Measurements from ENCODE around the gene MIEF1. TPM values are rescaled to one million over a fixed set of nuclear protein-coding genes. Genes with fewer than 3 reads are reported as not detected.

MIEF1 gene
- polyA plus RNA-seq, 1 of the 3 experiments (the other 2 are of a cell fraction), result 7.5 TPM

DNA sequence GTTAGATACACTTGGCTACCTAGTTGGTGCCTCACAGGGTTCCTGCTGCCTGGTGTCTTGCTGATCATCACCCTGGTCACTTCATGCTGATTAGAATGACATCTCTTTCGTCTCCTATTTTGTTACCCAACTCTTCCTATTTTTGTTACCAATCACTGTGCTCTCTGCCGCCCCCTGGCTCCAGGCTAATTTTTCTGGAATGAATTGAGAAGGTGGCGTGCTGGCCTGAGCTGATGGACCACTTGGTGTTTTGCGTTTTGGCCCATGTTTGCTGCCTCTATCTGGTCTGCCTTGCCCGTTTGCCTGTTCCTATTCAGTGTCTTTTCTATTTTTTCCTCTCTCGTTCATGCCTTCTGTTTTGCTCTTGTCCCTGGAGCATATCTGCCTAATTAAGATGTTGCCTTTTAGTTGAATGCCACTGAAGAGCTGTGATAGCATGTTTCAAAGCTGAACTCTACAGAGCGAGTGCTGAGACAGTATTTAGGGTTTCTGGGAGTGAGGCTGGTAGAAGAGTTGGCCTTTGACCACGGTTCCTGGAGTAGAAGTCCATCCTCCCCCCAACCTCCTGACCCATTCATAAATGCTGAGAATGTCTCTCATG lies 12.4 kb downstream of the MIEF1 start:
- peaks cover 7 to 8% of the 10 kb centered on the region in 2 experiments; a peak in 2 of 4 replicates for H3K4me1 ChIP-seq (ENCODE audit: control insufficient read depth in 1 of 2, insufficient read depth in 2 of 2, low read depth in 1 of 2, low read length in 1 of 2)
- H3K27ac ChIP-seq (ENCODE audit: low read depth in 2 of 2, low read length in 1 of 2), result no peak overlapping the region
- no peak overlapping the region for H2AFZ ChIP-seq (ENCODE audit: low read depth)
- WGBS (ENCODE audit: low lambda C conversion rate), result 58% methylated on average over 8 of the region's 8 CpGs
- TF ChIP-seq USF1 (IDR thresholded peaks at IDR 0.05; ENCODE audit: borderline replicate concordance, low read depth) (no peak), SMC3 (IDR thresholded peaks at IDR 0.05; ENCODE audit: low read depth, low read length) (peak; percentile 52; the same call in 1 of the 2 replicates), RAD21 (IDR thresholded peaks at IDR 0.05; ENCODE audit: low read length) (peak; percentile 50)
- TF ChIP-seq, protein P1, sequence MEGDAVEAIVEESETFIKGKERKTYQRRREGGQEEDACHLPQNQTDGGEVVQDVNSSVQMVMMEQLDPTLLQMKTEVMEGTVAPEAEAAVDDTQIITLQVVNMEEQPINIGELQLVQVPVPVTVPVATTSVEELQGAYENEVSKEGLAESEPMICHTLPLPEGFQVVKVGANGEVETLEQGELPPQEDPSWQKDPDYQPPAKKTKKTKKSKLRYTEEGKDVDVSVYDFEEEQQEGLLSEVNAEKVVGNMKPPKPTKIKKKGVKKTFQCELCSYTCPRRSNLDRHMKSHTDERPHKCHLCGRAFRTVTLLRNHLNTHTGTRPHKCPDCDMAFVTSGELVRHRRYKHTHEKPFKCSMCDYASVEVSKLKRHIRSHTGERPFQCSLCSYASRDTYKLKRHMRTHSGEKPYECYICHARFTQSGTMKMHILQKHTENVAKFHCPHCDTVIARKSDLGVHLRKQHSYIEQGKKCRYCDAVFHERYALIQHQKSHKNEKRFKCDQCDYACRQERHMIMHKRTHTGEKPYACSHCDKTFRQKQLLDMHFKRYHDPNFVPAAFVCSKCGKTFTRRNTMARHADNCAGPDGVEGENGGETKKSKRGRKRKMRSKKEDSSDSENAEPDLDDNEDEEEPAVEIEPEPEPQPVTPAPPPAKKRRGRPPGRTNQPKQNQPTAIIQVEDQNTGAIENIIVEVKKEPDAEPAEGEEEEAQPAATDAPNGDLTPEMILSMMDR (IDR thresholded peaks at IDR 0.05), result peak; percentile 61
- H3K4me3 ChIP-seq (ENCODE audit: low read depth in 2 of 2, low read length in 1 of 2), result no peak overlapping the region
- peaks cover 10% of the 10 kb centered on the region for H3F3A ChIP-seq (replicated peaks; ENCODE audit: insufficient read depth)
- CTCF ChIA-PET, result interaction anchor here (0.8 to 3.6 kb wide), 11 partner anchors 10 to 522 kb away, joined by 3 to 17 read pairs (median 4); partner anchors contain the start of gene TAB1
- H3K9me3 ChIP-seq, result no peaks in the 10 kb centered on the region
- H3K36me3 ChIP-seq (replicated peaks in 1 of 2; ENCODE audit: control insufficient read depth in 1 of 2, insufficient read depth in 2 of 2, low read length in 1 of 2), result peaks cover 2 to 47% of the 10 kb centered on the region in 2 experiments
- H3K4me2 ChIP-seq, result no peak overlapping the region
- no peaks in the 10 kb centered on the region for H3K9me2 ChIP-seq
- no peaks in the 10 kb centered on the region for H4K20me1 ChIP-seq (ENCODE audit: insufficient read depth)
- POLR2A ChIA-PET, result no interaction called here
- peak; percentile 47 for DNase-seq
- no peaks in the 10 kb centered on the region for H3K27me3 ChIP-seq (ENCODE audit: insufficient read depth)
- no peak overlapping the region for H3K9ac ChIP-seq
- peaks cover 16% of the 10 kb centered on the region; the same call in 1 of the 2 replicates for H3K79me2 ChIP-seq (ENCODE audit: insufficient read depth)

- H3K36me3 ChIP-seq (replicated peaks in 1 of 2; ENCODE audit: control insufficient read depth in 1 of 2, insufficient read depth in 2 of 2, low read length in 1 of 2), result peaks cover 2 to 43% of the 10 kb centered on the region in 2 experiments
- no peaks in the 10 kb centered on the region for H3K27me3 ChIP-seq (ENCODE audit: insufficient read depth)
- DNase-seq, result no peak
- ChIA-PET CTCF (interaction anchor here (0.8 to 3.6 kb wide), 10 partner anchors 14 to 521 kb away, joined by 3 to 18 read pairs (median 4); partner anchors contain the start of gene TAB1), POLR2A (interaction anchor here (1.4 kb wide), 1 partner anchor 13 kb away, joined by 3 read pairs; no protein-coding TSS in a partner anchor)
- H3K4me3 ChIP-seq (ENCODE audit: low read depth in 2 of 2, low read length in 1 of 2), result no peak overlapping the region
- H3F3A ChIP-seq (replicated peaks; ENCODE audit: insufficient read depth), result peaks cover 10% of the 10 kb centered on the region
- no peaks in the 10 kb centered on the region for H3K9me2 ChIP-seq
- WGBS (ENCODE audit: low lambda C conversion rate), result 91% methylated on average over 6 of the region's 12 CpGs
- peaks cover 7 to 8% of the 10 kb centered on the region in 2 experiments; a peak in 2 of 4 replicates for H3K4me1 ChIP-seq (ENCODE audit: control insufficient read depth in 1 of 2, insufficient read depth in 2 of 2, low read depth in 1 of 2, low read length in 1 of 2)
- no peak overlapping the region for H2AFZ ChIP-seq (ENCODE audit: low read depth)
- H3K9me3 ChIP-seq, result no peaks in the 10 kb centered on the region
- H3K9ac ChIP-seq, result no peak overlapping the region
- no peak overlapping the region for H3K4me2 ChIP-seq
- no peak overlapping the region for H3K27ac ChIP-seq (ENCODE audit: low read depth in 2 of 2, low read length in 1 of 2)
- TF ChIP-seq, protein P2, sequence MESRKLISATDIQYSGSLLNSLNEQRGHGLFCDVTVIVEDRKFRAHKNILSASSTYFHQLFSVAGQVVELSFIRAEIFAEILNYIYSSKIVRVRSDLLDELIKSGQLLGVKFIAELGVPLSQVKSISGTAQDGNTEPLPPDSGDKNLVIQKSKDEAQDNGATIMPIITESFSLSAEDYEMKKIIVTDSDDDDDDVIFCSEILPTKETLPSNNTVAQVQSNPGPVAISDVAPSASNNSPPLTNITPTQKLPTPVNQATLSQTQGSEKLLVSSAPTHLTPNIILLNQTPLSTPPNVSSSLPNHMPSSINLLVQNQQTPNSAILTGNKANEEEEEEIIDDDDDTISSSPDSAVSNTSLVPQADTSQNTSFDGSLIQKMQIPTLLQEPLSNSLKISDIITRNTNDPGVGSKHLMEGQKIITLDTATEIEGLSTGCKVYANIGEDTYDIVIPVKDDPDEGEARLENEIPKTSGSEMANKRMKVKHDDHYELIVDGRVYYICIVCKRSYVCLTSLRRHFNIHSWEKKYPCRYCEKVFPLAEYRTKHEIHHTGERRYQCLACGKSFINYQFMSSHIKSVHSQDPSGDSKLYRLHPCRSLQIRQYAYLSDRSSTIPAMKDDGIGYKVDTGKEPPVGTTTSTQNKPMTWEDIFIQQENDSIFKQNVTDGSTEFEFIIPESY (IDR thresholded peaks at IDR 0.05; ENCODE audit: borderline replicate concordance, low read depth), result no peak
- no peak for TF ChIP-seq CHD2 (IDR thresholded peaks at IDR 0.05; ENCODE audit: low read length, partially characterized antibody)
- no peak for TF ChIP-seq FOXJ3 (CRISPR knock-in tag; IDR thresholded peaks at IDR 0.05)
- TF ChIP-seq NFIC (IDR thresholded peaks at IDR 0.05; ENCODE audit: borderline replicate concordance), result no peak
- TF ChIP-seq PBX3 (IDR thresholded peaks at IDR 0.05), result no peak
- TF ChIP-seq SMC3 (IDR thresholded peaks at IDR 0.05; ENCODE audit: low read depth, low read length), result no peak
- TF ChIP-seq FOXM1 (IDR thresholded peaks at IDR 0.05; ENCODE audit: low read depth), result no peak
- TF ChIP-seq, protein P1 (IDR thresholded peaks at IDR 0.05), result no peak
- no peak for TF ChIP-seq ELF1 (IDR thresholded peaks at IDR 0.05)
- TF ChIP-seq IRF3 (IDR thresholded peaks at IDR 0.05; ENCODE audit: low read depth, low read length), result no peak
- no peak for TF ChIP-seq MXI1 (IDR thresholded peaks at IDR 0.05; ENCODE audit: low read depth, low read length)
- no peak for TF ChIP-seq MEF2A (IDR thresholded peaks at IDR 0.05; ENCODE audit: borderline replicate concordance, low read depth)
- no peak for TF ChIP-seq FOSL2 (IDR thresholded peaks at IDR 0.05; ENCODE audit: borderline replicate concordance, low read depth)
- peaks cover 16% of the 10 kb centered on the region; the same call in 1 of the 2 replicates for H3K79me2 ChIP-seq (ENCODE audit: insufficient read depth)
- H4K20me1 ChIP-seq (ENCODE audit: insufficient read depth), result no peaks in the 10 kb centered on the region
These were observed 13.4 kb downstream of the MIEF1 start for GRCh38 chr22:39515266-39516050.
